Loucy (cell line): ENCODE measurements around the gene CENPE.

Experiments
- H2AFZ ChIP-seq: fragments of 200-600 bp; sonication (generic); 2 replicates; pipeline ENCODE4 v1.6.0; 2016; ENCODE audit warnings: antibody characterized with exemption, mild to moderate bottlenecking, low read length, moderate library complexity
- H3F3A ChIP-seq: fragments of 200-600 bp; 2 replicates; pipeline ENCODE4 v1.6.0; 2016; ENCODE audit warnings: antibody characterized with exemption, low read depth, mild to moderate bottlenecking
- H3K27me3 ChIP-seq: fragments of 200-600 bp; sonication (generic); 2 replicates; pipeline ENCODE4 v1.6.1; 2014; ENCODE audit warnings: low read length, mild to moderate bottlenecking; ENCODE audit not compliant: insufficient read depth, poor library complexity, severe bottlenecking
- H3K36me3 ChIP-seq: fragments of 200-600 bp; sonication (generic); 2 replicates; pipeline ENCODE4 v1.6.1; 2016; ENCODE audit warnings: low read length; ENCODE audit not compliant: insufficient read depth
- H3K4me1 ChIP-seq: fragments of 200-600 bp; sonication (generic); 2 replicates; pipeline ENCODE4 v1.5.1; 2014; ENCODE audit warnings: low read length, mild to moderate bottlenecking; ENCODE audit not compliant: insufficient read depth, poor library complexity, severe bottlenecking
- H3K4me2 ChIP-seq: fragments of 200-600 bp; sonication (generic); 2 replicates; pipeline ENCODE4 v1.6.0; 2014; ENCODE audit warnings: antibody characterized with exemption, low read length, low read depth, mild to moderate bottlenecking; ENCODE audit not compliant: poor library complexity, severe bottlenecking
- H3K4me3 ChIP-seq: fragments of 200-600 bp; sonication (generic); 2 replicates; pipeline ENCODE4 v1.5.1; 2014; ENCODE audit warnings: low read length, mild to moderate bottlenecking, mixed read lengths; ENCODE audit not compliant: poor library complexity, severe bottlenecking
- H3K79me2 ChIP-seq: fragments of 200-600 bp; sonication (generic); 2 replicates; pipeline ENCODE4 v1.6.1; 2014; ENCODE audit warnings: low read length; ENCODE audit not compliant: insufficient read depth
- H3K9ac ChIP-seq: fragments of 200-600 bp; sonication (generic); 2 replicates; pipeline ENCODE4 v1.6.0; 2014; ENCODE audit warnings: mild to moderate bottlenecking, low read depth, low read length, moderate library complexity; ENCODE audit not compliant: poor library complexity, severe bottlenecking
- H3K9me2 ChIP-seq: fragments of 200-600 bp; sonication (generic); replicated peaks from 2 replicates; pipeline ENCODE4 v1.6.1; 2016; ENCODE audit warnings: low read depth, low read length, mixed read lengths
- H3K9me3 ChIP-seq: fragments of 200-600 bp; sonication (generic); 2 replicates; pipeline ENCODE4 v1.6.1; 2014; ENCODE audit warnings: mild to moderate bottlenecking, antibody characterized with exemption, low read length, low read depth; ENCODE audit not compliant: insufficient read depth
- H4K20me1 ChIP-seq: fragments of 200-600 bp; sonication (generic); 2 replicates; pipeline ENCODE4 v1.6.0; 2014; ENCODE audit warnings: antibody characterized with exemption, low read length, mild to moderate bottlenecking; ENCODE audit not compliant: insufficient read depth, poor library complexity, severe bottlenecking
- CTCF ChIP-seq: fragments of 200-600 bp; sonication (generic); conservative IDR thresholded peaks from 2 replicates; pipeline ENCODE4 v1.5.1; 2014; ENCODE audit warnings: mild to moderate bottlenecking, antibody characterized with exemption, low read length
- EZH2phosphoT487 ChIP-seq: fragments of 200-600 bp; IDR thresholded peaks from 2 replicates; pipeline ENCODE4 v1.6.1; 2018; ENCODE audit warnings: antibody characterized with exemption, mild to moderate bottlenecking, moderate library complexity, borderline replicate concordance

Gene CENPE

GRCh38 chr4:103089481-103089880 lies 108.7 kb downstream of the CENPE start:
- Histone ChIP-seq H3K4me3 (no peak overlapping the region), H3K9me3 (no peaks in the 10 kb centered on the region), H3K27me3 (no peaks in the 10 kb centered on the region), H3K9me2 (no peaks in the 10 kb centered on the region), H3K9ac (no peak overlapping the region), H3K4me2 (no peak overlapping the region), H3K4me1 (no peaks in the 10 kb centered on the region), H4K20me1 (no peaks in the 10 kb centered on the region), H3K79me2 (no peaks in the 10 kb centered on the region), H3K36me3 (no peaks in the 10 kb centered on the region; the same call in 1 of the 2 replicates), H3F3A (no peaks in the 10 kb centered on the region), H2AFZ (no peak overlapping the region)
- TF ChIP-seq EZH2phosphoT487 (no peak), CTCF (no peak)

- Histone ChIP-seq H3F3A (no peaks in the 10 kb centered on the region), H2AFZ (no peak overlapping the region), H3K27me3 (no peaks in the 10 kb centered on the region), H3K36me3 (no peaks in the 10 kb centered on the region; the same call in 1 of the 2 replicates), H3K4me3 (no peak overlapping the region), H4K20me1 (no peaks in the 10 kb centered on the region), H3K9me3 (no peaks in the 10 kb centered on the region), H3K79me2 (no peaks in the 10 kb centered on the region), H3K4me2 (no peak overlapping the region), H3K9ac (no peak overlapping the region), H3K4me1 (no peaks in the 10 kb centered on the region), H3K9me2 (no peaks in the 10 kb centered on the region)
- TF ChIP-seq CTCF = no peak
- no peak for TF ChIP-seq EZH2phosphoT487
Measured at GRCh38 chr4:103086551-103086950, 111.6 kb downstream of the CENPE start.

- Histone ChIP-seq H3K4me1 (no peaks in the 10 kb centered on the region), H3K4me2 (no peak overlapping the region), H3K36me3 (no peaks in the 10 kb centered on the region; the same call in 1 of the 2 replicates), H3F3A (no peaks in the 10 kb centered on the region), H3K79me2 (no peaks in the 10 kb centered on the region), H3K9me2 (no peaks in the 10 kb centered on the region), H3K4me3 (no peak overlapping the region), H3K27me3 (no peaks in the 10 kb centered on the region), H3K9me3 (no peaks in the 10 kb centered on the region), H3K9ac (no peak overlapping the region), H2AFZ (no peak overlapping the region), H4K20me1 (no peaks in the 10 kb centered on the region)
- no peak for TF ChIP-seq EZH2phosphoT487
- TF ChIP-seq CTCF = no peak
Measured at GRCh38 chr4:103085555-103086196, 112.5 kb downstream of the CENPE start.
